ENCODE results near the gene PTGES2. TPM values are rescaled to one million over a fixed set of nuclear protein-coding genes. Genes with fewer than 3 reads are reported as not detected.

Gene PTGES2
- total and polyA plus RNA-seq, 9 of the 15 experiments (the other 6 are each of a cell fraction or from before 2014, with no cell fraction given): 2.4 to 196 (median 90.1) TPM

DNA sequence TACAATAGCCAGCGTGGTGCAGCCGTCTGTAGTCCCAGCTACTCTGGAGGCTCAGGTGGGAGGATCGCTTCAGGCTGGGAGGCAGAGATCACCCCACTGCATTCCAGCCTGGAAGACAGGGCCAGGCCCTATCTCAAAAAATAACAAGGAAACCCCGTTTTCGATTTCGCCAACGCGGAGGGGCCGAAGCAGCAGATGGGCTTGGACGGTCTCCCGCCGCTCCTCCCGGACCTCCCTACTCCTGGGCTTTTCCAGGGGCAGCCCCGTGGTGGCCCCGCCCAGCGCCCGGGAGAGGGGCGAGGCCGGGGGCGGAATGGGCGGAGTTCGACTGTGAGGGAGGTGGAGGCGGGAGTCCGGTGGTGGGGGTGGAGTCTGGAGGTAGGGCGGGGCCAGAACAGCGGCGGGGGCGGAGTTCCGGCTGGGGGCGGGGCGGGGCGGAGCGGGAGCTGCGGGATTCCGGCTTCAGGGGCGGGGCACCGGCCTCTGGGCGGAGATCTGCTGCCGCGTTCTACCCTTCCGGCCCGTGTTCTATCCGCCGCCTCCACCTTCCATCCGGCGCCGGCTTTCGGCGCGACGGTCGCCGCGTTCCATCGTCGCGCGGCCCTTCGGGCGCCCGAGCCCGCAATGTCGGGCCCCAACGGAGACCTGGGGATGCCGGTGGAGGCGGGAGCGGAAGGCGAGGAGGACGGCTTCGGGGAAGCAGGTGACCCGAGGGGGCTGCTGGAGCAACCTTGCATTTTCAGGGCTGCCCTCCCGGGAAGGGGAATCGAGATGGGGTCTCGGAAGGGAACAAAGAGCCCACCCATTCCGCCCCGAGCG is 32.5 kb upstream of the PTGES2 start, which contains the start of gene BBLN (continued):
- TF ChIP-seq MTA1 (IDR thresholded peaks at IDR 0.05; ENCODE audit: borderline replicate concordance) (peak; percentile 97), KDM5B (IDR thresholded peaks at IDR 0.05; ENCODE audit: insufficient replicate concordance, low read depth, low read length) (peak; percentile 98), HNRNPL (IDR thresholded peaks at IDR 0.05; ENCODE audit: low read depth, low read length) (peak; percentile 47; the same call in 1 of the 2 replicates), NFRKB (IDR thresholded peaks at IDR 0.05; ENCODE audit: low read depth) (no peak), TAF1 (IDR thresholded peaks at IDR 0.05; ENCODE audit: control insufficient read depth, extremely low read depth, insufficient read depth, low read length, severe bottlenecking) (peak; percentile 92), PCBP1 (IDR thresholded peaks at IDR 0.05; ENCODE audit: low read depth, low read length, poor library complexity, severe bottlenecking) (peak; percentile 86), NFXL1 (CRISPR knock-in tag; IDR thresholded peaks at IDR 0.05) (0 out of 2 replicates have a peak, but pooled peaks have one; percentile 45), PHF8 (IDR thresholded peaks at IDR 0.05; ENCODE audit: borderline replicate concordance, low read length) (peak; percentile 96), JUN (IDR thresholded peaks at IDR 0.05; ENCODE audit: borderline replicate concordance, low read depth, low read length) (peak; percentile 24), JUN (CRISPR knock-in tag; IDR thresholded peaks at IDR 0.05; ENCODE audit: borderline replicate concordance) (no peak), TBP (optimal IDR thresholded peaks at IDR 0.05; ENCODE audit: low read depth, low read length) (peak; percentile 80), SMAD4 (CRISPR knock-in tag; conservative IDR thresholded peaks at IDR 0.05) (peak; percentile 82), SMARCE1 (IDR thresholded peaks at IDR 0.05) (no peak), HMGN3 (IDR thresholded peaks at IDR 0.05; ENCODE audit: borderline replicate concordance, extremely low read depth, insufficient read length, low read depth, low read length) (no peak), TCFL5 (CRISPR knock-in tag; conservative IDR thresholded peaks at IDR 0.05) (peak; percentile 70), GTF2F1 (IDR thresholded peaks at IDR 0.05; ENCODE audit: low read depth, low read length) (peak; percentile 77; the same call in 1 of the 2 replicates), SIN3A (IDR thresholded peaks at IDR 0.05; ENCODE audit: borderline replicate concordance in 2 of 2, control insufficient read depth in 1 of 2, low read depth in 2 of 2, low read length in 2 of 2) (peak; percentile 87 to 92; a peak in 3 of 4 replicates), ZFP1 (CRISPR knock-in tag; IDR thresholded peaks at IDR 0.05) (no peak), PHB (CRISPR knock-in tag; IDR thresholded peaks at IDR 0.05) (peak; percentile 95), SREBF1 (IDR thresholded peaks at IDR 0.05; ENCODE audit: borderline replicate concordance, low read depth, low read length) (peak; percentile 85), CCAR2 (IDR thresholded peaks at IDR 0.05; ENCODE audit: low read depth, low read length) (no peak), PTRF (tag; IDR thresholded peaks at IDR 0.05) (no peak), TRIM24 (IDR thresholded peaks at IDR 0.05) (peak in 1 of 2 experiments; percentile 46; a peak in 2 of 4 replicates), HDAC8 (tag; IDR thresholded peaks at IDR 0.05) (0 out of 2 replicates have a peak, but pooled peaks have one; percentile 56), NFE2L1 (tag; IDR thresholded peaks at IDR 0.05; ENCODE audit: borderline replicate concordance, low read depth) (no peak), NR2F6 (CRISPR knock-in tag; IDR thresholded peaks at IDR 0.05) (0 out of 2 replicates have a peak, but pooled peaks have one; percentile 21)
- TF ChIP-seq, protein P1, sequence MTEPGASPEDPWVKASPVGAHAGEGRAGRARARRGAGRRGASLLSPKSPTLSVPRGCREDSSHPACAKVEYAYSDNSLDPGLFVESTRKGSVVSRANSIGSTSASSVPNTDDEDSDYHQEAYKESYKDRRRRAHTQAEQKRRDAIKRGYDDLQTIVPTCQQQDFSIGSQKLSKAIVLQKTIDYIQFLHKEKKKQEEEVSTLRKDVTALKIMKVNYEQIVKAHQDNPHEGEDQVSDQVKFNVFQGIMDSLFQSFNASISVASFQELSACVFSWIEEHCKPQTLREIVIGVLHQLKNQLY (CRISPR knock-in tag; conservative IDR thresholded peaks at IDR 0.05): peak; percentile 42 to 77; a peak in 2 of 4 replicates
